ENCODE data around the gene TRIML1. TPM values are rescaled to one million over a fixed set of nuclear protein-coding genes. Genes with fewer than 3 reads are reported as not detected.

Gene TRIML1
- total RNA-seq, 5 donors from 2014 or later (not counting 1 experiment from before 2014, with no cell fraction given): not detected

DNA sequence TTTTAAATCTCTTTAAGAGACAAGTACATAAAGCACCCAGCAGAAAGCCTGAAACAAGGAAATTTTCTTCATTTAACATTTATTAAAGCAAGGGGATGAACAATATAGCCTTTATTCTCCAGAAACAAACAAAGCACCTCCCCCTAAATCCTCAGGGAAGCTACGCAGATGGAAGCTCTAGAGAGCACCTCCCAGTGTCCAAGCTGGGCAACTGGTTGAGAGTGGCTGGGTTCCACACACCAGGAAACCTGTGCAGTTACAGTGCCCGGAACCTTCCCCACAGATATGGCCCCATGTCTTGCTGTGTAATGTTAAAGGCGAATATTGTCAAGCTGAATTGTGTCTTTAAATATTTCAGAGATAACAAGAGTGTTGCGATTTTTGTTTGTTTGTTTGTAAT, 8.9 kb upstream of the TRIML1 start:
- no peak overlapping the region for H3K4me3 Mint-ChIP-seq
- peaks cover 15 to 25% (median 19%) of the 10 kb centered on the region in 3 donors for H3K9me3 Mint-ChIP-seq
- H3K4me3 ChIP-seq (ENCODE audit: control insufficient read depth in 1 of 2, extremely low read depth in 1 of 2, low read length in 1 of 2): no peak overlapping the region
- peaks cover 3% of the 10 kb centered on the region for H3K9me3 ChIP-seq
- POLR2A ChIA-PET: no interaction called here
- no peaks in the 10 kb centered on the region for H3K27me3 Mint-ChIP-seq
- no peak overlapping the region for H3K27ac ChIP-seq (ENCODE audit: low read length)
- H3K27ac Mint-ChIP-seq: no peak overlapping the region
- DNase-seq (no peak), ATAC-seq (replicated peaks in 1 of 4) (no peak)
- WGBS (ENCODE audit: insufficient coverage): 70% methylated on average over 2 of the region's 4 CpGs
- H3K36me3 Mint-ChIP-seq: no peaks in the 10 kb centered on the region
- H3K36me3 ChIP-seq (ENCODE audit: control insufficient read depth in 2 of 2, extremely low read depth in 1 of 2, insufficient read depth in 1 of 2, low read length in 1 of 2): no peaks in the 10 kb centered on the region
- no peaks in the 10 kb centered on the region for H3K4me1 Mint-ChIP-seq
- no peaks in the 10 kb centered on the region for H3K27me3 ChIP-seq (replicated peaks in 1 of 2; ENCODE audit: control insufficient read depth in 2 of 2, extremely low read depth in 1 of 2, insufficient read depth in 2 of 2, low read length in 1 of 2)
- CTCF ChIA-PET: no interaction called here
- no peaks in the 10 kb centered on the region for H3K4me1 ChIP-seq (ENCODE audit: control insufficient read depth in 1 of 2, extremely low read depth in 1 of 2, insufficient read depth in 2 of 2, low read length in 2 of 2)

DNA sequence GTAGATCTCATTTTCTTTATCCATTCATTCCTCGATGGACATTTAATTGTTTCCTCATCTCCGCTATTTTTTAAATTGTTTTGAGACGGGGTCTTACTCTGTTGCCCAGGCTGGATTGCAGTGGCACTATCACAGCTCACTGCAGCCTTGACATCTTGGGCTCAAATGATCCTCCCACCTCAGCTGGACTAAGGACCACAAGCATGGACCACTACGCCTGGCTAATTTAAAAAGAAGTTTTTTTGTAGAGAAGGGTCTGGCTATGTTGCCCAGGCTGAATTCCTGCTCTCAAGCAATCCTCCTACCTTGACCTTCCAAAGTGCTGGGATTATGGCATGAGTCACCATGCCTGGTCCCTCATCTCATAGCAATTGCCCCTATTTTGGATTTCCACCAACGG, 7.0 kb upstream of the TRIML1 start:
- ATAC-seq (replicated peaks in 1 of 4) (no peak), DNase-seq (no peak)
- no peak overlapping the region for H3K4me3 Mint-ChIP-seq
- H3K27ac Mint-ChIP-seq: no peak overlapping the region
- no peaks in the 10 kb centered on the region for H3K36me3 ChIP-seq (ENCODE audit: control insufficient read depth in 2 of 2, extremely low read depth in 1 of 2, insufficient read depth in 1 of 2, low read length in 1 of 2)
- WGBS (ENCODE audit: insufficient coverage): 100% methylated on average over 1 of the region's 5 CpGs
- ChIA-PET CTCF (no interaction called here), POLR2A (no interaction called here)
- no peaks in the 10 kb centered on the region for H3K27me3 Mint-ChIP-seq
- no peaks in the 10 kb centered on the region for H3K4me1 Mint-ChIP-seq
- no peak overlapping the region for H3K4me3 ChIP-seq (ENCODE audit: control insufficient read depth in 1 of 2, extremely low read depth in 1 of 2, low read length in 1 of 2)
- peaks cover 9 to 26% (median 15%) of the 10 kb centered on the region in 3 donors for H3K9me3 Mint-ChIP-seq
- H3K27me3 ChIP-seq (replicated peaks in 1 of 2; ENCODE audit: control insufficient read depth in 2 of 2, extremely low read depth in 1 of 2, insufficient read depth in 2 of 2, low read length in 1 of 2): no peaks in the 10 kb centered on the region
- peaks cover 3% of the 10 kb centered on the region for H3K9me3 ChIP-seq
- no peaks in the 10 kb centered on the region for H3K36me3 Mint-ChIP-seq
- H3K4me1 ChIP-seq (ENCODE audit: control insufficient read depth in 1 of 2, extremely low read depth in 1 of 2, insufficient read depth in 2 of 2, low read length in 2 of 2): no peaks in the 10 kb centered on the region
- H3K27ac ChIP-seq (ENCODE audit: low read length): no peak overlapping the region

DNA sequence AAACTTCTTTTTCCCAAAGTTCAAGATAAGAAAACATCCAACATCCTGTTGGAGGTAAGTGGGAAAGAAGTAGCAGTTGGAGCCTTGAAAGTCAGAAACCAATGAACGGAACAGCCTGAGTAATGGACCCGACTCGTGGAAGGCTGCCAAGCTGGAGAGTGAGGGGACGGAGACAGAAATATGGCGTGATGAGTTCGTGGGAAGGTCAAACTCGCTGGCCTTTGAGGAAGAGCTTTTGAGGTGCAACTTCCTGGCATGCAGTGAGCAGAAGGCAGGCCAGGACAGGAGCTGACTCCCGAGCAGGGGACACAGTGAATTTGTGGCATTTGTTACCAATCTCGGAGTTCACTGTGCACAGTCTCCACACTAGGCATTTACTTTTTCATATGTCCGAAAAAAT, 1.0 kb upstream of the TRIML1 start:
- no peaks in the 10 kb centered on the region for H3K27me3 Mint-ChIP-seq
- H3K9me3 Mint-ChIP-seq: peaks cover 0 to 18% (median 4%) of the 10 kb centered on the region in 3 donors
- CTCF ChIA-PET: no interaction called here
- Histone ChIP-seq H3K36me3 (ENCODE audit: control insufficient read depth in 2 of 2, extremely low read depth in 1 of 2, insufficient read depth in 1 of 2, low read length in 1 of 2) (no peaks in the 10 kb centered on the region), H3K4me3 (ENCODE audit: control insufficient read depth in 1 of 2, extremely low read depth in 1 of 2, low read length in 1 of 2) (no peak overlapping the region), H3K27ac (ENCODE audit: low read length) (no peak overlapping the region), H3K4me1 (ENCODE audit: control insufficient read depth in 1 of 2, extremely low read depth in 1 of 2, insufficient read depth in 2 of 2, low read length in 2 of 2) (no peaks in the 10 kb centered on the region), H3K27me3 (replicated peaks in 1 of 2; ENCODE audit: control insufficient read depth in 2 of 2, extremely low read depth in 1 of 2, insufficient read depth in 2 of 2, low read length in 1 of 2) (no peaks in the 10 kb centered on the region), H3K9me3 (no peaks in the 10 kb centered on the region)
- WGBS (ENCODE audit: insufficient coverage): 70% methylated on average over 9 of the region's 10 CpGs
- H3K4me3 Mint-ChIP-seq: no peak overlapping the region
- no peaks in the 10 kb centered on the region for H3K4me1 Mint-ChIP-seq
- ATAC-seq (replicated peaks in 1 of 4) (no peak), DNase-seq (no peak)
- no peaks in the 10 kb centered on the region for H3K36me3 Mint-ChIP-seq
- POLR2A ChIA-PET: no interaction called here
- no peak overlapping the region for H3K27ac Mint-ChIP-seq

DNA sequence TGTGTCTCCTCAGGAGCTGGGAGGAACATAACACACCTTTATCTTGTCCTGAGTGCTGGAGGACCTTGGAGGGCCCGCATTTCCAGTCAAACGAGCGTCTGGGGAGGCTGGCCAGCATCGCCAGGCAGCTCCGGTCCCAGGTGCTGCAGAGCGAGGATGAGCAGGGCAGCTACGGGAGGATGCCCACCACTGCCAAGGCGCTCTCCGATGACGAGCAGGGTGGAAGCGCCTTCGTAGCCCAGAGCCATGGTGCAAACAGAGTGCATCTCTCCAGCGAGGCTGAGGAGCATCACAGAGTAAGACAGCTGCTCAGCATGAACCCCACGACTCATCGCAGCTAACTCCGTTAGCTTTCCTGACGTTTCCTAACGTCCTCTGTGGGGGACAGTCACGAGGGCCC, 430 bp downstream of the TRIML1 start:
- Histone ChIP-seq H3K27me3 (replicated peaks in 1 of 2; ENCODE audit: control insufficient read depth in 2 of 2, extremely low read depth in 1 of 2, insufficient read depth in 2 of 2, low read length in 1 of 2) (no peaks in the 10 kb centered on the region), H3K27ac (ENCODE audit: low read length) (no peak overlapping the region), H3K36me3 (ENCODE audit: control insufficient read depth in 2 of 2, extremely low read depth in 1 of 2, insufficient read depth in 1 of 2, low read length in 1 of 2) (no peaks in the 10 kb centered on the region), H3K4me3 (ENCODE audit: control insufficient read depth in 1 of 2, extremely low read depth in 1 of 2, low read length in 1 of 2) (no peak overlapping the region), H3K9me3 (no peaks in the 10 kb centered on the region), H3K4me1 (ENCODE audit: control insufficient read depth in 1 of 2, extremely low read depth in 1 of 2, insufficient read depth in 2 of 2, low read length in 2 of 2) (no peaks in the 10 kb centered on the region)
- DNase-seq (no peak), ATAC-seq (replicated peaks in 1 of 4) (no peak)
- Mint-ChIP-seq H3K4me1 (no peaks in the 10 kb centered on the region), H3K4me3 (no peak overlapping the region), H3K27ac (no peak overlapping the region), H3K27me3 (no peaks in the 10 kb centered on the region), H3K36me3 (no peaks in the 10 kb centered on the region), H3K9me3 (peaks cover 3 to 20% (median 4%) of the 10 kb centered on the region in 3 donors)
- ChIA-PET CTCF (interaction anchor here in 1 of 2 donors (0.7 kb wide), 1 partner anchor 49 kb away, joined by 5 read pairs; no protein-coding TSS in a partner anchor), POLR2A (no interaction called here)
- 83% methylated on average over 17 of the region's 19 CpGs for WGBS (ENCODE audit: insufficient coverage)

DNA sequence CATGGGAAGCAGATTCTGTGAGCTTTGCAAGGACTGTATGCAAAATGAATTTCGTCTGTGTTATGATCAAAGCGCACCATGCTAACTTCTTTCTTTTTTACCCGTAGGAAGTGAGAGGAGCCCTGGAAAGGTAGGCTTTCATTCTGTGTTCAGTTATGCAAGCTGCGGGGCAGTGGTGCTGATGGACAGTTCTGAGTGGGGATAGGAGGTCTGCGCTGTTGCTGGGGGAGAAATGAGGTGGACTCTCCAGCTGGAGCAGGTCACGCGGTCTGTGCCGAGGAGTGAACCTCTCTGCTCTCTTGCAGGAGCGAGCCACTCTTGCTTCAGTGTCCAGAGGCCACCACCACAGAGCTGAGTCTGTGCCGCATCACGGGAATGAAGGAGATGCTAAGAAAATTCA, 4.5 kb downstream of the TRIML1 start:
- ATAC-seq (replicated peaks in 1 of 4) (no peak), DNase-seq (no peak)
- WGBS (ENCODE audit: insufficient coverage): 88% methylated on average over 11 of the region's 11 CpGs
- no peaks in the 10 kb centered on the region for H3K27me3 ChIP-seq (replicated peaks in 1 of 2; ENCODE audit: control insufficient read depth in 2 of 2, extremely low read depth in 1 of 2, insufficient read depth in 2 of 2, low read length in 1 of 2)
- CTCF ChIA-PET: no interaction called here
- no peaks in the 10 kb centered on the region for H3K4me1 ChIP-seq (ENCODE audit: control insufficient read depth in 1 of 2, extremely low read depth in 1 of 2, insufficient read depth in 2 of 2, low read length in 2 of 2)
- H3K36me3 ChIP-seq (ENCODE audit: control insufficient read depth in 2 of 2, extremely low read depth in 1 of 2, insufficient read depth in 1 of 2, low read length in 1 of 2): no peaks in the 10 kb centered on the region
- peaks cover 1 to 11% (median 3%) of the 10 kb centered on the region in 3 donors for H3K9me3 Mint-ChIP-seq
- H3K27ac Mint-ChIP-seq: no peak overlapping the region
- H3K27me3 Mint-ChIP-seq: no peaks in the 10 kb centered on the region
- POLR2A ChIA-PET: interaction anchor here in 1 of 2 donors (0.5 kb wide), 1 partner anchor 819 kb away, joined by 4 read pairs; no protein-coding TSS in a partner anchor
- no peak overlapping the region for H3K27ac ChIP-seq (ENCODE audit: low read length)
- H3K36me3 Mint-ChIP-seq: no peaks in the 10 kb centered on the region
- H3K4me3 ChIP-seq (ENCODE audit: control insufficient read depth in 1 of 2, extremely low read depth in 1 of 2, low read length in 1 of 2): no peak overlapping the region
- no peaks in the 10 kb centered on the region for H3K4me1 Mint-ChIP-seq
- no peaks in the 10 kb centered on the region for H3K9me3 ChIP-seq
- no peak overlapping the region for H3K4me3 Mint-ChIP-seq

DNA sequence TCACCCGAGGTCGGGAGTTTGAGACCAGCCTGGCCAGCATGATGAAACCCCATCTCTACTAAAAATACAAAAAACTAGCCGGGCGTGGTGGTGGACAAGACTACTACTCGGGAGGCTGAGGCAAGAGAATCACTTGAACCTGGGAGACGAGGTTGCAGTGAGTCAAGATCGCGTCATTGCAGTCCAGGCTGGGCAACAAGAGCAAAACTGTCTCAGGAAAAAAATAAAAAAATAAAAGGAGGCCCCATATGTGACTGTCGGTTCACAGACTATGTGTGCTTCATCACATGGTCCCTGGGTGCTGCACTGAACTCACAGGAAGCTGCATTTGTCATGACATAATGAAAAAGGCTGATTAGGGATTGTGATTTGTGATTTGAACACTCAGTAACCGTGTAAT, 6.4 kb downstream of the TRIML1 start:
- POLR2A ChIA-PET: no interaction called here

DNA sequence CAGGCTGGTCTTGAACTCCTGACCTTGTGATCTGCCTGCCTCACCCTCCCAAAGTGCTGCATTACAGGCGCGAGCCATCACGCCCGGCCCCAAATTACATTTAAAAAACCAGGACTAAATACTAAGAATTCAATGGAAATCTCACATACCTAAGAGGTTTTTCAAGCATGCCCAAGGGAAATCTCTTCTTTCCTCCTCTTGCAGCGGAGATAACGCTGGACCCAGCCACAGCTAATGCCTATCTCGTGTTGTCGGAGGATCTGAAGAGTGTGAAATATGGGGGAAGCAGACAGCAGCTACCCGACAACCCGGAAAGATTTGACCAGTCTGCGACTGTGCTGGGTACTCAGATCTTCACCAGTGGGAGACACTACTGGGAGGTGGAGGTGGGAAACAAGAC, 7.4 kb downstream of the TRIML1 start:
- Mint-ChIP-seq H3K27ac (no peak overlapping the region), H3K36me3 (no peaks in the 10 kb centered on the region), H3K9me3 (peaks cover 1 to 5% (median 3%) of the 10 kb centered on the region in 3 donors), H3K4me3 (no peak overlapping the region), H3K4me1 (no peaks in the 10 kb centered on the region), H3K27me3 (no peaks in the 10 kb centered on the region)
- no peak overlapping the region for H3K4me3 ChIP-seq (ENCODE audit: control insufficient read depth in 1 of 2, extremely low read depth in 1 of 2, low read length in 1 of 2)
- no peaks in the 10 kb centered on the region for H3K4me1 ChIP-seq (ENCODE audit: control insufficient read depth in 1 of 2, extremely low read depth in 1 of 2, insufficient read depth in 2 of 2, low read length in 2 of 2)
- H3K27ac ChIP-seq (ENCODE audit: low read length): no peak overlapping the region
- no peaks in the 10 kb centered on the region for H3K36me3 ChIP-seq (ENCODE audit: control insufficient read depth in 2 of 2, extremely low read depth in 1 of 2, insufficient read depth in 1 of 2, low read length in 1 of 2)
- H3K9me3 ChIP-seq: no peaks in the 10 kb centered on the region
- 93% methylated on average over 4 of the region's 11 CpGs for WGBS (ENCODE audit: insufficient coverage)
- ATAC-seq (replicated peaks in 1 of 4) (no peak), DNase-seq (no peak)
- POLR2A ChIA-PET: no interaction called here
- CTCF ChIA-PET: no interaction called here
- H3K27me3 ChIP-seq (replicated peaks in 1 of 2; ENCODE audit: control insufficient read depth in 2 of 2, extremely low read depth in 1 of 2, insufficient read depth in 2 of 2, low read length in 1 of 2): no peaks in the 10 kb centered on the region

More for the DNA sequence above, 6.4 kb downstream of the TRIML1 start:
- Mint-ChIP-seq H3K36me3 (no peaks in the 10 kb centered on the region), H3K9me3 (peaks cover 1 to 8% (median 3%) of the 10 kb centered on the region in 3 donors), H3K4me3 (no peak overlapping the region), H3K27ac (no peak overlapping the region), H3K4me1 (no peaks in the 10 kb centered on the region), H3K27me3 (no peaks in the 10 kb centered on the region)
- WGBS (ENCODE audit: insufficient coverage): 70% methylated on average over 7 of the region's 10 CpGs
- CTCF ChIA-PET: no interaction called here
- no peak for ATAC-seq (replicated peaks in 1 of 4)
- no peak overlapping the region for H3K4me3 ChIP-seq (ENCODE audit: control insufficient read depth in 1 of 2, extremely low read depth in 1 of 2, low read length in 1 of 2)
- H3K36me3 ChIP-seq (ENCODE audit: control insufficient read depth in 2 of 2, extremely low read depth in 1 of 2, insufficient read depth in 1 of 2, low read length in 1 of 2): no peaks in the 10 kb centered on the region
- H3K27me3 ChIP-seq (replicated peaks in 1 of 2; ENCODE audit: control insufficient read depth in 2 of 2, extremely low read depth in 1 of 2, insufficient read depth in 2 of 2, low read length in 1 of 2): no peaks in the 10 kb centered on the region
- no peaks in the 10 kb centered on the region for H3K9me3 ChIP-seq
- DNase-seq: no peak
- no peaks in the 10 kb centered on the region for H3K4me1 ChIP-seq (ENCODE audit: control insufficient read depth in 1 of 2, extremely low read depth in 1 of 2, insufficient read depth in 2 of 2, low read length in 2 of 2)
- H3K27ac ChIP-seq (ENCODE audit: low read length): no peak overlapping the region
